BJ (cell line): ENCODE measurements around the gene SCN1B. TPM values are rescaled to one million over a fixed set of nuclear protein-coding genes. Genes with fewer than 3 reads are reported as not detected.
"Not testable (repeated sequence)": the region's sequence is repeated elsewhere in the genome, so short reads cannot be mapped to it uniquely, and the experiment has no call there.

ENCODE experiments used
- CTCF ChIA-PET: fragments of 350-600 bp; formaldehyde crosslinking; extraction: SDS; loops from one replicate; lab custom pipeline; 2021; ENCODE audit warnings: antibody characterized with exemption, inconsistent platforms; lab: Yijun Ruan, JAX
- POLR2A ChIA-PET: fragments of 300-600 bp; sonication (Branson Sonifier 250); formaldehyde crosslinking; extraction: SDS; loops from one replicate; lab custom pipeline; 2021; ENCODE audit warnings: antibody characterized with exemption; lab: Charles Lee
- DNase-seq: peaks from one replicate; pipeline ENCODE4 v3.0.0-alpha.2; 2011; ENCODE audit warnings: low read depth
- H3K27me3 ChIP-seq: 2 replicates; pipeline ENCODE4 v1.6.0; 2011; ENCODE audit warnings: low read length; ENCODE audit not compliant: control insufficient read depth, insufficient read depth
- H3K36me3 ChIP-seq: 2 replicates; pipeline ENCODE4 v1.5.1; 2011; ENCODE audit warnings: low read length; ENCODE audit not compliant: control insufficient read depth, insufficient read depth
- H3K4me3 ChIP-seq: 2 replicates; pipeline ENCODE4 v1.5.1; 2011; ENCODE audit warnings: low read depth, mild to moderate bottlenecking, control low read depth, low read length
- polyA plus RNA-seq: library from polyadenylated mRNA; depleted of rRNA; stranded (reverse); fragments of >200 nt; gene quantifications from 2 replicates; pipeline ENCODE4 v1.2.3, GENCODE V29; 2011
- TF ChIP-seq, protein P1 (sequence below): IDR thresholded peaks from 2 replicates; pipeline ENCODE4 v1.5.1; 2011; ENCODE audit warnings: low read depth, mild to moderate bottlenecking, control low read depth, inconsistent platforms, low read length, moderate library complexity; ENCODE audit not compliant: insufficient read depth

SCN1B gene
- polyA plus RNA-seq, 1 experiment: 9.5 TPM

DNA sequence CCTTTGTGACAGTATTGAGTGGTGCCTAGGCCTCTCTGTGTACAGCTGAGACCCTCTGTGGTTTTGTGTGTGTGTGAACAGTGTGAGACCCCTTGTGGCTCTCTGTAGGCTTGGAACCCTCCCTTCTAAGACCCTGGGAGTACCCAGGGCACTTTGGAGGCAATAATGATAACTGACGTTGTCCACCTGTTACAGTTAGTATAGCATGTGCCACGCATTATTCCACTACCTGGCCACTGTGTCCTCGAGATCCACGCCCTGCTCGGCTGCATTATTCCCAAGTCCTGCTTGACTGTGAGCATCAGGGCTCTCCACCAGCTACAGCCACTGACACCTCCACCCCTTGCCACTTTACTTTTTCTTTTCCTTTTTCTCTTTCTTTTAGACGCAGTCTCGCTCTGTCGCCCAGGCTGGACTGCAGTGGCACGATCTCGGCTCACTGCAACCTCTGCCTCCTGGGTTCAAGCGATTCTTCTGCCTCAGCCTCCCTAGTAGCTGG lies 28.2 kb upstream of the SCN1B start:
- TF ChIP-seq, protein P1, sequence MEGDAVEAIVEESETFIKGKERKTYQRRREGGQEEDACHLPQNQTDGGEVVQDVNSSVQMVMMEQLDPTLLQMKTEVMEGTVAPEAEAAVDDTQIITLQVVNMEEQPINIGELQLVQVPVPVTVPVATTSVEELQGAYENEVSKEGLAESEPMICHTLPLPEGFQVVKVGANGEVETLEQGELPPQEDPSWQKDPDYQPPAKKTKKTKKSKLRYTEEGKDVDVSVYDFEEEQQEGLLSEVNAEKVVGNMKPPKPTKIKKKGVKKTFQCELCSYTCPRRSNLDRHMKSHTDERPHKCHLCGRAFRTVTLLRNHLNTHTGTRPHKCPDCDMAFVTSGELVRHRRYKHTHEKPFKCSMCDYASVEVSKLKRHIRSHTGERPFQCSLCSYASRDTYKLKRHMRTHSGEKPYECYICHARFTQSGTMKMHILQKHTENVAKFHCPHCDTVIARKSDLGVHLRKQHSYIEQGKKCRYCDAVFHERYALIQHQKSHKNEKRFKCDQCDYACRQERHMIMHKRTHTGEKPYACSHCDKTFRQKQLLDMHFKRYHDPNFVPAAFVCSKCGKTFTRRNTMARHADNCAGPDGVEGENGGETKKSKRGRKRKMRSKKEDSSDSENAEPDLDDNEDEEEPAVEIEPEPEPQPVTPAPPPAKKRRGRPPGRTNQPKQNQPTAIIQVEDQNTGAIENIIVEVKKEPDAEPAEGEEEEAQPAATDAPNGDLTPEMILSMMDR: no peak
- CTCF ChIA-PET: interaction anchor here (1.8 to 2.6 kb wide), 4 partner anchors 11 to 42 kb away, joined by 6 to 16 read pairs (median 6); no protein-coding TSS in a partner anchor
- 0 out of 2 replicates have a peak, but pooled peaks cover 2% of the 10 kb centered on the region for H3K36me3 ChIP-seq
- no peak for DNase-seq
- POLR2A ChIA-PET: no interaction called here
- H3K4me3 ChIP-seq: no peak overlapping the region
- no peaks in the 10 kb centered on the region for H3K27me3 ChIP-seq

DNA sequence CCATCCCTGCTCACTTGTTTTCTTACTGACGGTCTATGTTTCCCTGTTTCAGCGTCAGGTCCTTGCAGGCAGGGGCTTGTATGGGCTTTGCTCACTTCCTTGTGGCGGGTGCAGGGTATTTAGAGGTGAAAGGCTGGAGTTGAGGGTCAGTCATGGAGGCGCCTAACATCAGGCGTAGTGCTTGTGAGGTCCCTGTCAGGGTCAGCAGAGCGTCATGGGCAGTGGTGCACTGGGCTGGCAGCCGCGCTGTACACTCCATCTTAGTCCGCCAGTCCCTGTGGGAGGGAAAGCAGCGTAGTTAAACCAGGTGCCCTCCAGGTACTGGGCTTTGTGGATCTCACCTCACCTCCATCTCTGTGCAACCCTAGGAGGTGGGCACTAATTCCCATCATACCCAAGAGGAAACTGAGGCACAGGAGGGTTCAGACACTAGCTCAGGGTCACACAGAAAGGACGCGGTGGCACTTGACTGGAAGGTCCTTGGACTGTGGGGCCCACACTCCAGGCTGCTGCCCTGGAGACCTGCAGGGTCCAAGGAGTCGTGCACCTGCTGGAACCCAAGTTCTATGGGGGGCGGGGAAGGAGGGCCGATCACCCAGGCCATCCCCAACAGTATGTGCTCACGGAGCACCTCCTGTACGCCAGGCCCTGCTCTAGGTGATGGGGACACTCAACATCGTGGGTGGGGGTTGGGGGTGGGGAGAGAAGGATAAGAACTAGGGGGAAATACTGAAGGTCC lies 25.6 kb upstream of the SCN1B start:
- POLR2A ChIA-PET: no interaction called here
- no peak for DNase-seq

DNA sequence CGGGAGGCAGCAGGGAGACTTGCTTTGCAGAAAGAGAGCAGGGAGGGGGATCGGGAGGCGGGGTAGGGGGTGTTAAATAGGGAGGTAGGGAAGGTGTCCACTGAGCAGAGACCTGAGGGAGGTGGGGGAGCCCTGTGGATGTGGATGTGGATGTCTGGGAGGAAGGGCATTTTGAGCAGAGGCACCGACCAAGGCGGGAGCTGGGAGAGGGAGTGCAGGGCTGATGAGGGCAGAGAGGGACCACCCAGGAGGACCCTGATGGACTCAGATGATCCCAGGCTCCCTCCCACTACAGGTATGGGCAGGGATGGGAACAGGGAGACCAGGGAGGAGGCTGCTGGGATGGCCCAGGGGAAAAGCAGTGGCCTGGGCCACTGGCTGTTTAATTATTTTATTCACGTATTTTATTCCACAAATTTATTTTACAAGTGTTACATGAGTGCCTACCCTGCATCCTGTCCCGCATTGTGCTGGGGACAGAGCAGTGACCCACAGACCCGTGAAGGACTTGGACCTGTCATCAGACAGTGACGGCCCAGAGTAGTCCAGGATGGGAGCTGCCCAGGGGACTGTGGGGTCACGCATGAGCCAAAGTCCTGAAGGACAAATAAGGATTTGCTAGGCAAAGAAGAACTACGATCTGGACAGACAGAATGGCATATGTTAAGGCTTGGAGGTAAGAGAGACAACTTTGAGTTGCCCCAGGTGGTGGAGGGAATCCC lies 24.9 kb upstream of the SCN1B start:
- CTCF ChIA-PET: interaction anchor here (1.2 to 1.5 kb wide), 2 partner anchors 33 to 61 kb away, joined by 3 read pairs; no protein-coding TSS in a partner anchor
- POLR2A ChIA-PET: no interaction called here
- Histone ChIP-seq H3K36me3 (peaks cover 16% of the 10 kb centered on the region), H3K27me3 (no peaks in the 10 kb centered on the region), H3K4me3 (no peak overlapping the region)
- TF ChIP-seq, protein P1: no peak
- no peak for DNase-seq

More for the DNA sequence above, 25.6 kb upstream of the SCN1B start:
- CTCF ChIA-PET: interaction anchor here (1.1 kb wide), 1 partner anchor 16 kb away, joined by 3 read pairs; no protein-coding TSS in a partner anchor
- no peak overlapping the region for H3K4me3 ChIP-seq
- TF ChIP-seq, protein P1: no peak
- no peaks in the 10 kb centered on the region for H3K27me3 ChIP-seq
- H3K36me3 ChIP-seq: peaks cover 9% of the 10 kb centered on the region

DNA sequence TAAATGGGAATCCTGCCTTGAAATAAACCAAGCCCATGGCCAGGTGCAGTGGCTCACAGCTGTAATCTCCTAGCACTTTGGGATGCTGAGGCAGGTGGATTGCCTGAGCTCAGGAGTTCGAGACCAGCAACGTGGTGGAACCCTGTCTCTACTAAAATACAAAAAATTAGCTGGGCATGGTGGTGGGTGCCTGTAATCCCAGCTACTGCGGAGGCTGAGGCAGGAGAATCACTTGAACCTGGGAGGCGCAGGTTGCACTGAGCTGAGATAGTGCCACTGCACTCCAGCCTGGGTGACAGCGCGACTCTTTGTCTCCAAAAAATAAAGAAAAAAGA lies 24.3 kb upstream of the SCN1B start:
- H3K4me3 ChIP-seq, DNase-seq, H3K27me3 ChIP-seq, POLR2A ChIA-PET: not testable (repeated sequence)
- H3K36me3 ChIP-seq: peaks cover 19% of the 10 kb centered on the region
- CTCF ChIA-PET: interaction anchor here (1.2 to 2.5 kb wide), 3 partner anchors 11 to 60 kb away, joined by 3 to 10 read pairs (median 3); no protein-coding TSS in a partner anchor

DNA sequence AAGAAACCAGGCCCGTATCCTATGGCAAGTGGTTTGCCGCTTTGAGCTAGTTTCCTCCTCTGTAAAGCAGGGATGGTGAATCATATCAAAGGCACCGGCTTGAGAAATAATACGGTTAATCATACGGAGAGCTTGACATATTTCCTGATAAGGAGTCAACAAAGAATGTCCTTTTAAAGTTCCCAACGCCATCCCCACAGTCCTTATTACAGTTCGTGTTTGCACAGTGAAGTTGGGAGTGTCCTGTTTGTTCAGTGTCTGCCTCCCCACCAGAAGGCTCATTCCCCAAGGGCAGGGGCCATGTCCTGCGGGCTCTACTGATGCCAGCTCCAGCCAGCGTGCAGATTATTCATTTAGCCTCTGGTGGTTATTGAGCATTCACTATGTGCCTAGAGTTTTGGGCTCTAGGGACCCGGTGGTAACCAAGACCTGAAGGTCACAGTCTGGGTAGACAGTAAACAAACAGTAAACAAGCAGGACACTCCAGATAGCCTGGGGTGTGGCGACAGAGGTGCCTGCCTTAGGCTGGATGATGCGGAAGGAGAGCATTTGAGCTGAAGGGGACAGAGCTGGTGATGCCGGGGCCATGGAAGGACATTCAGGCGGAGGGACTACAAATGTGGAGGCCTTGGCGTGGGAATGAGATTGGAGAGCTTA lies 23.8 kb upstream of the SCN1B start:
- DNase-seq: no peak
- TF ChIP-seq, protein P1: no peak
- Histone ChIP-seq H3K4me3 (no peak overlapping the region), H3K27me3 (no peaks in the 10 kb centered on the region), H3K36me3 (peaks cover 24% of the 10 kb centered on the region)
- ChIA-PET CTCF (interaction anchor here (1.2 to 2.5 kb wide), 3 partner anchors 10 to 60 kb away, joined by 3 to 10 read pairs (median 3); no protein-coding TSS in a partner anchor), POLR2A (no interaction called here)
